GM23338 (cell line): ENCODE results near the gene SLC45A2. TPM values are rescaled to one million over a fixed set of nuclear protein-coding genes. Genes with fewer than 3 reads are reported as not detected.

Experiments
- ATAC-seq: fragments of 200-7000 bp; cut with Tn5 transposase; 3 replicates; pipeline ENCODE4 v1.9.1; 2020
- DNase-seq: peaks from one replicate; pipeline ENCODE4 v3.0.0-alpha.2; 2015; ENCODE audit warnings: low spot score
- H2AFZ ChIP-seq: fragments of 200-600 bp; sonication (generic); 2 replicates; pipeline ENCODE4 v1.8.0; 2016; ENCODE audit warnings: antibody characterized with exemption, mild to moderate bottlenecking, moderate library complexity
- H3F3A ChIP-seq: fragments of 200-600 bp; sonication (generic); replicated peaks from 2 replicates; pipeline ENCODE4 v1.8.0; 2017; ENCODE audit warnings: antibody characterized with exemption, mixed run types, low read depth
- H3K27ac ChIP-seq: fragments of 200-600 bp; sonication (generic); 2 replicates; pipeline ENCODE4 v1.6.1; 2016; ENCODE audit warnings: low read depth
- H3K27me3 ChIP-seq: fragments of 200-600 bp; sonication (generic); 2 replicates; pipeline ENCODE4 v1.8.0; 2016; ENCODE audit warnings: mild to moderate bottlenecking, mixed run types, moderate library complexity; ENCODE audit not compliant: insufficient read depth
- H3K36me3 ChIP-seq: fragments of 200-600 bp; sonication (generic); 2 replicates; pipeline ENCODE4 v1.8.0; 2016; ENCODE audit warnings: mild to moderate bottlenecking; ENCODE audit not compliant: insufficient read depth
- H3K4me1 ChIP-seq: fragments of 200-600 bp; sonication (generic); 2 replicates; pipeline ENCODE4 v1.8.0; 2016; ENCODE audit warnings: mild to moderate bottlenecking, moderate library complexity; ENCODE audit not compliant: insufficient read depth
- H3K4me2 ChIP-seq: fragments of 200-600 bp; sonication (generic); 2 replicates; pipeline ENCODE4 v1.7.1; 2017; ENCODE audit warnings: mixed run types
- H3K4me3 ChIP-seq: fragments of 200-600 bp; sonication (generic); 2 replicates; pipeline ENCODE4 v1.6.1; 2016; ENCODE audit warnings: mixed run types
- H3K79me2 ChIP-seq: fragments of 200-600 bp; sonication (generic); replicated peaks from 2 replicates; pipeline ENCODE4 v1.8.0; 2017; ENCODE audit warnings: mild to moderate bottlenecking; ENCODE audit not compliant: insufficient read depth
- H3K9me2 ChIP-seq: fragments of 200-600 bp; sonication (generic); 2 replicates; pipeline ENCODE4 v1.8.0; 2017; ENCODE audit not compliant: insufficient read depth
- H4K20me1 ChIP-seq: fragments of 200-600 bp; sonication (generic); replicated peaks from 2 replicates; pipeline ENCODE4 v1.8.0; 2017; ENCODE audit warnings: mild to moderate bottlenecking; ENCODE audit not compliant: insufficient read depth
- H3K27ac Mint-ChIP-seq: 2 replicates; pipeline ENCODE4 v1.8.0; 2020; ENCODE audit warnings: inconsistent platforms, mild to moderate bottlenecking, moderate library complexity, mixed read lengths
- H3K27me3 Mint-ChIP-seq: 3 replicates; pipeline ENCODE4 v1.8.0; 2022; ENCODE audit warnings: low read depth, mild to moderate bottlenecking, moderate library complexity, mixed read lengths, inconsistent platforms; ENCODE audit not compliant: insufficient read depth, poor library complexity
- H3K36me3 Mint-ChIP-seq: 3 replicates; pipeline ENCODE4 v1.8.0; 2021; ENCODE audit warnings: low read depth, mild to moderate bottlenecking, inconsistent platforms, moderate library complexity, mixed read lengths
- H3K4me1 Mint-ChIP-seq: 3 replicates; pipeline ENCODE4 v1.8.0; 2020; ENCODE audit warnings: mild to moderate bottlenecking, inconsistent platforms, mixed read lengths
- H3K4me3 Mint-ChIP-seq: 3 replicates; pipeline ENCODE4 v1.8.0; 2021; ENCODE audit warnings: moderate library complexity, mild to moderate bottlenecking, inconsistent platforms, mixed read lengths
- H3K9me3 Mint-ChIP-seq: 3 replicates; pipeline ENCODE4 v1.8.0; 2020; ENCODE audit warnings: moderate library complexity, mild to moderate bottlenecking, inconsistent platforms, mixed read lengths
- CREB1 ChIP-seq: fragments of 250-450 bp; sonication (Bioruptor Pico); IDR thresholded peaks from 2 replicates; pipeline ENCODE4 v1.5.0; 2020; ENCODE audit warnings: low read depth, mild to moderate bottlenecking, moderate library complexity
- EZH2 ChIP-seq: fragments of 200-600 bp; sonication (generic); IDR thresholded peaks from one replicate; pipeline ENCODE4 v1.8.0; 2017; ENCODE audit warnings: antibody characterized with exemption, mild to moderate bottlenecking, low read depth; ENCODE audit not compliant: unreplicated experiment
- EZH2phosphoT487 ChIP-seq: fragments of 200-600 bp; sonication (generic); IDR thresholded peaks from one replicate; pipeline ENCODE4 v1.8.1; 2018; ENCODE audit warnings: antibody characterized with exemption; ENCODE audit not compliant: unreplicated experiment
- JUNB ChIP-seq: IDR thresholded peaks from one replicate; pipeline ENCODE4 v1.6.1; 2016; ENCODE audit warnings: antibody characterized with exemption; ENCODE audit not compliant: unreplicated experiment
- NANOG ChIP-seq: IDR thresholded peaks from 2 replicates; pipeline ENCODE4 v1.6.1; 2016; ENCODE audit warnings: antibody characterized with exemption, borderline replicate concordance
- POLR2AphosphoS5 ChIP-seq: IDR thresholded peaks from 2 replicates; pipeline ENCODE4 v1.6.1; 2016; ENCODE audit warnings: antibody characterized with exemption, low read depth
- STAT1 ChIP-seq: IDR thresholded peaks from one replicate; pipeline ENCODE4 v1.6.1; 2016; ENCODE audit warnings: antibody characterized with exemption; ENCODE audit not compliant: unreplicated experiment
- ZNF114 ChIP-seq: fragments of 250-450 bp; sonication (Bioruptor Pico); IDR thresholded peaks from 2 replicates; pipeline ENCODE4 v1.5.0; 2020; ENCODE audit warnings: mild to moderate bottlenecking, moderate library complexity
- ZNF331 ChIP-seq: fragments of 250-450 bp; sonication (Bioruptor Pico); IDR thresholded peaks from 2 replicates; pipeline ENCODE4 v1.5.0; 2020; ENCODE audit warnings: low read depth, mild to moderate bottlenecking, moderate library complexity
- polyA plus RNA-seq: library from polyadenylated mRNA; unstranded; fragments of >200 nt; fragmentation: Nextera tagmentation; extraction: Ambion mirVana; gene quantifications from 2 replicates; pipeline ENCODE4 v1.2.1, GENCODE V29; 2016
- total RNA-seq: library from RNA; depleted of rRNA; stranded (reverse); fragments of >200 nt; shearing (Covaris generic); gene quantifications from 2 replicates; pipeline ENCODE4 v1.2.3, GENCODE V29; 2014
- TF ChIP-seq, protein P1 (sequence below): IDR thresholded peaks from one replicate; pipeline ENCODE4 v1.6.1; 2018; ENCODE audit warnings: antibody characterized with exemption; ENCODE audit not compliant: unreplicated experiment
- TF ChIP-seq, protein P2 (sequence below), 2 experiments: fragments of 200-600 bp in 1 of 2; sonication (generic) in 1 of 2; conservative IDR thresholded peaks; 2 replicates each; pipeline versions ENCODE4 v1.5.1 to v1.6.1; 2016 to 2017; ENCODE audit warnings: antibody characterized with exemption in 2 of 2, low read depth in 2 of 2, mild to moderate bottlenecking in 2 of 2, moderate library complexity in 1 of 2
- TF ChIP-seq, protein P3 (sequence below): IDR thresholded peaks from 2 replicates; pipeline ENCODE4 v1.6.1; 2016; ENCODE audit warnings: antibody characterized with exemption
- TF ChIP-seq, protein P4 (sequence below): fragments of 250-450 bp; sonication (Bioruptor Pico); IDR thresholded peaks from 2 replicates; pipeline ENCODE4 v1.5.0; 2020; ENCODE audit warnings: mild to moderate bottlenecking, moderate library complexity

Gene SLC45A2
- total and polyA plus RNA-seq, 2 experiments from 2014 or later: not detected

DNA sequence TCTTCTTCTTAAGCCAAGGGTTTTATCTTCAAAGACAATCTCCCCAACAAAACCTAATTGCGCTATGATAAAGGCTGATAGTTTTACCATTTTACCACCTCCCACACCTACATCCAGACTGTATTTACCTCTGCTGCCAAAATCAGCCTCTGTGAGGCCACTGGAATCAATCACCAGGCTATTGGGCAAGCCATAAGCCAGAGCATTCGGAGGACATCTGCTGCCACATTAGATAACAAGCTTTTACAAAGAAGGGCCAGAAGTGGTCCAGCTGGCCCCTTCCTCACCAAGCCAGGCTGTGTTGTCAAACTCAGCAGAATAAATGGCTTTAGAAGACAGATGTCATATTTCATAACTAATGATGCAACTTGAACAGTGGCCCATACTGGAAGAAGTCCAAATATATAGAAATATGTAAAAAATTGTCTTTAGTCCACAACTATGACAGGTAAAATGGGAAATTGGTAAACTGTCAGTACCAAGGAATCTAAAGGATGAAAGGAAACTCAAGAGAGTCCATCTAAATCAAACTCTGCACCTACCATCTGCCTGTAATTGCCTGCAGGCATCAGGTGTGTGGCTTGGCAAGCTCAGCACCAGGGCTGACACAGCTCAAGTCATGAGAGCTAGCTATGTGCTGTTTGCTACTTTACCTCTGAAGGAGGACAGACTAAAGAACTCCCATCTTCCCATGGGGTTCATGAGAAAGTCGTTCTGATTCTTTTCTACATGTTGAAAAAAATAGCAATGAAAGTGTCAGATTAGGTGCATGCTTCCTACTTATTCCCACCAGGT is 16.1 kb downstream of the SLC45A2 start:
- Mint-ChIP-seq H3K4me3 (no peak overlapping the region), H3K4me1 (peaks cover 4% of the 10 kb centered on the region; the same call in 2 of the 3 replicates), H3K36me3 (no peaks in the 10 kb centered on the region), H3K27ac (no peak overlapping the region), H3K27me3 (no peaks in the 10 kb centered on the region), H3K9me3 (no peaks in the 10 kb centered on the region)
- Histone ChIP-seq H3K4me2 (no peak overlapping the region), H3K27ac (no peak overlapping the region), H3K36me3 (no peaks in the 10 kb centered on the region), H3K79me2 (no peaks in the 10 kb centered on the region), H3K4me3 (no peak overlapping the region), H3K4me1 (0 out of 2 replicates have a peak, but pooled peaks cover under 1% of the 10 kb centered on the region), H3K27me3 (no peaks in the 10 kb centered on the region), H2AFZ (no peak overlapping the region), H4K20me1 (no peaks in the 10 kb centered on the region), H3K9me2 (0 out of 2 replicates have a peak, but pooled peaks cover 4% of the 10 kb centered on the region), H3F3A (no peaks in the 10 kb centered on the region; the same call in 1 of the 2 replicates)
- no peak for DNase-seq
- TF ChIP-seq EZH2phosphoT487 (no peak), NANOG (no peak), CREB1 (CRISPR knock-in tag) (no peak), ZNF331 (CRISPR knock-in tag) (no peak), STAT1 (no peak), EZH2 (no peak), ZNF114 (CRISPR knock-in tag) (no peak), JUNB (no peak), POLR2AphosphoS5 (no peak)
- TF ChIP-seq, protein P1, sequence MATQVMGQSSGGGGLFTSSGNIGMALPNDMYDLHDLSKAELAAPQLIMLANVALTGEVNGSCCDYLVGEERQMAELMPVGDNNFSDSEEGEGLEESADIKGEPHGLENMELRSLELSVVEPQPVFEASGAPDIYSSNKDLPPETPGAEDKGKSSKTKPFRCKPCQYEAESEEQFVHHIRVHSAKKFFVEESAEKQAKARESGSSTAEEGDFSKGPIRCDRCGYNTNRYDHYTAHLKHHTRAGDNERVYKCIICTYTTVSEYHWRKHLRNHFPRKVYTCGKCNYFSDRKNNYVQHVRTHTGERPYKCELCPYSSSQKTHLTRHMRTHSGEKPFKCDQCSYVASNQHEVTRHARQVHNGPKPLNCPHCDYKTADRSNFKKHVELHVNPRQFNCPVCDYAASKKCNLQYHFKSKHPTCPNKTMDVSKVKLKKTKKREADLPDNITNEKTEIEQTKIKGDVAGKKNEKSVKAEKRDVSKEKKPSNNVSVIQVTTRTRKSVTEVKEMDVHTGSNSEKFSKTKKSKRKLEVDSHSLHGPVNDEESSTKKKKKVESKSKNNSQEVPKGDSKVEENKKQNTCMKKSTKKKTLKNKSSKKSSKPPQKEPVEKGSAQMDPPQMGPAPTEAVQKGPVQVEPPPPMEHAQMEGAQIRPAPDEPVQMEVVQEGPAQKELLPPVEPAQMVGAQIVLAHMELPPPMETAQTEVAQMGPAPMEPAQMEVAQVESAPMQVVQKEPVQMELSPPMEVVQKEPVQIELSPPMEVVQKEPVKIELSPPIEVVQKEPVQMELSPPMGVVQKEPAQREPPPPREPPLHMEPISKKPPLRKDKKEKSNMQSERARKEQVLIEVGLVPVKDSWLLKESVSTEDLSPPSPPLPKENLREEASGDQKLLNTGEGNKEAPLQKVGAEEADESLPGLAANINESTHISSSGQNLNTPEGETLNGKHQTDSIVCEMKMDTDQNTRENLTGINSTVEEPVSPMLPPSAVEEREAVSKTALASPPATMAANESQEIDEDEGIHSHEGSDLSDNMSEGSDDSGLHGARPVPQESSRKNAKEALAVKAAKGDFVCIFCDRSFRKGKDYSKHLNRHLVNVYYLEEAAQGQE: no peak
- TF ChIP-seq, protein P2, sequence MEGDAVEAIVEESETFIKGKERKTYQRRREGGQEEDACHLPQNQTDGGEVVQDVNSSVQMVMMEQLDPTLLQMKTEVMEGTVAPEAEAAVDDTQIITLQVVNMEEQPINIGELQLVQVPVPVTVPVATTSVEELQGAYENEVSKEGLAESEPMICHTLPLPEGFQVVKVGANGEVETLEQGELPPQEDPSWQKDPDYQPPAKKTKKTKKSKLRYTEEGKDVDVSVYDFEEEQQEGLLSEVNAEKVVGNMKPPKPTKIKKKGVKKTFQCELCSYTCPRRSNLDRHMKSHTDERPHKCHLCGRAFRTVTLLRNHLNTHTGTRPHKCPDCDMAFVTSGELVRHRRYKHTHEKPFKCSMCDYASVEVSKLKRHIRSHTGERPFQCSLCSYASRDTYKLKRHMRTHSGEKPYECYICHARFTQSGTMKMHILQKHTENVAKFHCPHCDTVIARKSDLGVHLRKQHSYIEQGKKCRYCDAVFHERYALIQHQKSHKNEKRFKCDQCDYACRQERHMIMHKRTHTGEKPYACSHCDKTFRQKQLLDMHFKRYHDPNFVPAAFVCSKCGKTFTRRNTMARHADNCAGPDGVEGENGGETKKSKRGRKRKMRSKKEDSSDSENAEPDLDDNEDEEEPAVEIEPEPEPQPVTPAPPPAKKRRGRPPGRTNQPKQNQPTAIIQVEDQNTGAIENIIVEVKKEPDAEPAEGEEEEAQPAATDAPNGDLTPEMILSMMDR (conservative IDR thresholded peaks at IDR 0.05; ENCODE audit: low read depth in 2 of 2): no peak
- TF ChIP-seq, protein P3, sequence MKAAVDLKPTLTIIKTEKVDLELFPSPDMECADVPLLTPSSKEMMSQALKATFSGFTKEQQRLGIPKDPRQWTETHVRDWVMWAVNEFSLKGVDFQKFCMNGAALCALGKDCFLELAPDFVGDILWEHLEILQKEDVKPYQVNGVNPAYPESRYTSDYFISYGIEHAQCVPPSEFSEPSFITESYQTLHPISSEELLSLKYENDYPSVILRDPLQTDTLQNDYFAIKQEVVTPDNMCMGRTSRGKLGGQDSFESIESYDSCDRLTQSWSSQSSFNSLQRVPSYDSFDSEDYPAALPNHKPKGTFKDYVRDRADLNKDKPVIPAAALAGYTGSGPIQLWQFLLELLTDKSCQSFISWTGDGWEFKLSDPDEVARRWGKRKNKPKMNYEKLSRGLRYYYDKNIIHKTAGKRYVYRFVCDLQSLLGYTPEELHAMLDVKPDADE: no peak
- TF ChIP-seq, protein P4, sequence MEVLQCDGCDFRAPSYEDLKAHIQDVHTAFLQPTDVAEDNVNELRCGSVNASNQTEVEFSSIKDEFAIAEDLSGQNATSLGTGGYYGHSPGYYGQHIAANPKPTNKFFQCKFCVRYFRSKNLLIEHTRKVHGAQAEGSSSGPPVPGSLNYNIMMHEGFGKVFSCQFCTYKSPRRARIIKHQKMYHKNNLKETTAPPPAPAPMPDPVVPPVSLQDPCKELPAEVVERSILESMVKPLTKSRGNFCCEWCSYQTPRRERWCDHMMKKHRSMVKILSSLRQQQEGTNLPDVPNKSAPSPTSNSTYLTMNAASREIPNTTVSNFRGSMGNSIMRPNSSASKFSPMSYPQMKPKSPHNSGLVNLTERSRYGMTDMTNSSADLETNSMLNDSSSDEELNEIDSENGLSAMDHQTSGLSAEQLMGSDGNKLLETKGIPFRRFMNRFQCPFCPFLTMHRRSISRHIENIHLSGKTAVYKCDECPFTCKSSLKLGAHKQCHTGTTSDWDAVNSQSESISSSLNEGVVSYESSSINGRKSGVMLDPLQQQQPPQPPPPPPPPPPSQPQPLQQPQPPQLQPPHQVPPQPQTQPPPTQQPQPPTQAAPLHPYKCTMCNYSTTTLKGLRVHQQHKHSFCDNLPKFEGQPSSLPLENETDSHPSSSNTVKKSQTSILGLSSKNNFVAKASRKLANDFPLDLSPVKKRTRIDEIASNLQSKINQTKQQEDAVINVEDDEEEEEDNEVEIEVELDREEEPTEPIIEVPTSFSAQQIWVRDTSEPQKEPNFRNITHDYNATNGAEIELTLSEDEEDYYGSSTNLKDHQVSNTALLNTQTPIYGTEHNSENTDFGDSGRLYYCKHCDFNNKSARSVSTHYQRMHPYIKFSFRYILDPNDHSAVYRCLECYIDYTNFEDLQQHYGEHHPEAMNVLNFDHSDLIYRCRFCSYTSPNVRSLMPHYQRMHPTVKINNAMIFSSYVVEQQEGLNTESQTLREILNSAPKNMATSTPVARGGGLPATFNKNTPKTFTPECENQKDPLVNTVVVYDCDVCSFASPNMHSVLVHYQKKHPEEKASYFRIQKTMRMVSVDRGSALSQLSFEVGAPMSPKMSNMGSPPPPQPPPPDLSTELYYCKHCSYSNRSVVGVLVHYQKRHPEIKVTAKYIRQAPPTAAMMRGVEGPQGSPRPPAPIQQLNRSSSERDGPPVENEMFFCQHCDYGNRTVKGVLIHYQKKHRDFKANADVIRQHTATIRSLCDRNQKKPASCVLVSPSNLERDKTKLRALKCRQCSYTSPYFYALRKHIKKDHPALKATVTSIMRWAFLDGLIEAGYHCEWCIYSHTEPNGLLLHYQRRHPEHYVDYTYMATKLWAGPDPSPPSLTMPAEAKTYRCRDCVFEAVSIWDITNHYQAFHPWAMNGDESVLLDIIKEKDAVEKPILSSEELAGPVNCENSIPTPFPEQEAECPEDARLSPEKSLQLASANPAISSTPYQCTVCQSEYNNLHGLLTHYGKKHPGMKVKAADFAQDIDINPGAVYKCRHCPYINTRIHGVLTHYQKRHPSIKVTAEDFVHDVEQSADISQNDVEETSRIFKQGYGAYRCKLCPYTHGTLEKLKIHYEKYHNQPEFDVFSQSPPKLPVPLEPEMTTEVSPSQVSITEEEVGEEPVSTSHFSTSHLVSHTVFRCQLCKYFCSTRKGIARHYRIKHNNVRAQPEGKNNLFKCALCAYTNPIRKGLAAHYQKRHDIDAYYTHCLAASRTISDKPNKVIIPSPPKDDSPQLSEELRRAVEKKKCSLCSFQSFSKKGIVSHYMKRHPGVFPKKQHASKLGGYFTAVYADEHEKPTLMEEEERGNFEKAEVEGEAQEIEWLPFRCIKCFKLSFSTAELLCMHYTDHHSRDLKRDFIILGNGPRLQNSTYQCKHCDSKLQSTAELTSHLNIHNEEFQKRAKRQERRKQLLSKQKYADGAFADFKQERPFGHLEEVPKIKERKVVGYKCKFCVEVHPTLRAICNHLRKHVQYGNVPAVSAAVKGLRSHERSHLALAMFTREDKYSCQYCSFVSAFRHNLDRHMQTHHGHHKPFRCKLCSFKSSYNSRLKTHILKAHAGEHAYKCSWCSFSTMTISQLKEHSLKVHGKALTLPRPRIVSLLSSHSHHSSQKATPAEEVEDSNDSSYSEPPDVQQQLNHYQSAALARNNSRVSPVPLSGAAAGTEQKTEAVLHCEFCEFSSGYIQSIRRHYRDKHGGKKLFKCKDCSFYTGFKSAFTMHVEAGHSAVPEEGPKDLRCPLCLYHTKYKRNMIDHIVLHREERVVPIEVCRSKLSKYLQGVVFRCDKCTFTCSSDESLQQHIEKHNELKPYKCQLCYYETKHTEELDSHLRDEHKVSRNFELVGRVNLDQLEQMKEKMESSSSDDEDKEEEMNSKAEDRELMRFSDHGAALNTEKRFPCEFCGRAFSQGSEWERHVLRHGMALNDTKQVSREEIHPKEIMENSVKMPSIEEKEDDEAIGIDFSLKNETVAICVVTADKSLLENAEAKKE (CRISPR knock-in tag): no peak
- no peak for ATAC-seq
